Germinal center (tissue), 1 donor: ENCODE data around the gene KLLN.
A peak's percentile ranks its signal among the peaks of the same experiment; 100 is the strongest.
"Not testable (repeated sequence)": the region's sequence is repeated elsewhere in the genome, so short reads cannot be mapped to it uniquely, and the experiment has no call there.

Experiments used
- DNase-seq: peaks from one replicate; pipeline ENCODE4 v3.0.0; 2012; ENCODE audit warnings: mixed read lengths, low spot score

The KLLN gene

DNA sequence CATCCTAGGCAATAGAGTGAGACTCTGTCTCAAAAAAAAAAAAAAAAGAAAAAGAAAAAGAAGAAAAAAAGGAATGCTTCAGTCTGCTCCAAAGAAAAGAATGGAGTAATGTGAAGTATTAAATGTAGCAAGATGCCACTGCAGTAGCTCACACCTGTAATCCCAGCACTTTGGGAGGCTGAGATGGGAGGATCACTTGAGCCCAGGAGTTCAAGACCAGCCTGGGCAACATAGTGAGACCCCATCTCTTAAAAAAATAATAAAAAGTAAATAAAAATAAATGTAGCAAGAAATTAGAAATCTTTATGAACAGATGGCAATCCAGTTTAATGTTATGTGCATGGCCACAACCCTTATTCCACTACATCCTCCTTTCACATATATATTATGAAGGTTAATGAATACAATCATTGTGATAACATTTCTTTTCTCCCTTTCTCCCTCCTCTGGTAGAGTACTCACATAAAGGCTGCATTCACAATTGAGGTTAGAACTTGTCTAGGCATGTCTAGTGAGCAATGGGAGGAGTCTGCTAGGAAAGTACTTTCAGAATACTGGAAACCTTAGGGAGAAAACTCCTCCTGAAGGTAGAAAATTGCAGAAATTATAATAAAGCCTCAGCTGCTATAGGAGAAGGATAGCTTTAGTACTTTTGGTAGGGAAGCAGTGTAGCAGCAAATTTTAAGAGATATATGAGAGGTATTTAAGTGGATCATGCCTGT, 20.4 kb downstream of the KLLN start:
- DNase-seq, result no peak

DNA sequence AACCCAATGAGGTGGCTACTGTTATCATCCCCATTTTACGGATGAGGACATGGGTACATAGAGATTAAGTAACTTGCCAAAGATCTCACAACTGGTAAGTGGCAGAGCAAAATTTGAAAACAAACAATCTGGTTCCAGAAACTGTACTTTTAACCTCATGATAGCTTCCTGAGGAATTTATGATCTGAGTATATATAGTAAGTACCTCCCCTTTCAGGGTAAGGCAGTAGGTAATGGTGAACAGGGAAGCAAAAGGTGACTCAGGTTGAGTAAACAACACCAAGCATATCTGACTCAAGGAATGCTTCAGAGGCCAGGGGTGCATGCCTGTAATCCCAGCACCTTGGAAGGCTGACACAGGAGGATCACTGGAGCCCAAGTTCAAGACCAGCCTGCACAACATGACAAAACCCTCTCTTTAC, 21.1 kb downstream of the KLLN start:
- DNase-seq, result no peak

- no peak for DNase-seq
These were observed 22.1 kb downstream of the KLLN start for GRCh38 chr10:87841186-87841585.

DNA sequence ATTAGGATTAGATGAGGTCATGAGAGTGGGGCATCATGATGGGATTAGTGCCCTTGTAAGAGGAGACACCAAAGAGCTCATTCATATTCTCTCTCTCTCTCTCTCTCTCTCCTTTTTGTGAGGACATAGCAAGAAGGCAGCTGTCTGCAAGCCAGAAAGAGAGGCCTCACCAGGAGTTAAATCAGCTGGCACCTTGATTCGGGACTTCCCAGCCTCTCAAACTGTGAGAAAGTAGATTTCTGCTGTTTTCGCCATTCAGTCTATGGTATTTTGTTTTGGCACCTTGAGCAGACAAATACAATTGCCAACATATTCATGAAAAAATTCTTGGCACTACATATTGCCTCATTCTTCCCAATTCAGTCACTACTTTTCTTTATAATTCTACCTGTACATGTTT, 24.7 kb downstream of the KLLN start:
- no peak for DNase-seq

DNA sequence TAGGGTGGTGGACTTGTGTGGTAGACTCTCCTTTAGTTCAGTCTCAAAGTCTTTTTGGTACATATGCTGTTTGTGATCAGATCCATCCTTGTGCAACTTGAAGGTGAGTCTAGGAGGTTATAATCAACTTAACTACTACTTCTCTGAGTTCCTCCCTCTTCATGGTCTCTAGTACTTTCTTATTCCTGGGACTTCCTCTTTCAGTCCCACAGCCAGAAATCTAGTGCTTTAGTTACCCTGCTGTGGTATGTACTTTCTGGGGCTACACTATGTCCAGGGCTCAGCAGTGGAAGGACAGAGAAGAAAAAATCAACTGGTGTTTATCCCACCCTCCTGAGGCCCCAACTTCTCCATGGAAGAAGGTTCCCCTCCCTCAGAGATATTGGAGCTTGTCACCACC, 25.9 kb downstream of the KLLN start:
- DNase-seq, result peak; percentile 23

GRCh38 chr10:87836098-87836497, 27.2 kb downstream of the KLLN start:
- no peak for DNase-seq

DNA sequence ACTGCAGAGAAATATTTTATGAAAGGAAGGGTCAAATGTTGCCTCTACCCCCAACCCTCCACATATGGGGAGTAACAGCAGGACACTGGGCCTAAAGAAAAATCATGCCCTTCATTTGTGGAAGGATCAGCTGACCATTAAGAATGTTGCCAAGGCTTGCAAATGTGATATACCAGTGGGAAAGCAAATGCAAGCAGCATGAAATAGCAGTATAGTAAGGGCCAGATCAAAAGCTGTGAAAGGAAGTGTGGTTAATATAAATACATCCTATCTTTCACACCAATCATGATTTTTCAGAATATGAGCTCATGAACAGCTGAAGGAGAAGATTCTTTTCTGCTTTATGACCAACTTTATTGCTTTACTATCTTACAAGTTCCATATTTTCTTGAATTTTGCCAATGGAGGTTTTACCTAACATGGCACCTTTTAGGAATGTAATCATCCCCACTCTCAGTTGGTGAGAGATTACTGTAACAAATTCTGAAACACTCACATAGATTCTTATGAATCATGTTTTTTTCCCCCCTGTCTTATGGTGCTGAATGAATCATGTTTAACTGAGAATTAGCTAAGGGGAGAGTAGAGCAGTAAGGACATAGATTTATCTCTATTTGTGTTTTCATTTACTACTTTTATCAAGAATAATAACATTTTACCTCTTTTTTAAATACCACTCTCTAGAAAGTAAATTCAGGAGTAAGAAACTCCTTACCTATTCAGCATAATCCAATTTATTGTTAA, 33.2 kb downstream of the KLLN start:
- no peak for DNase-seq

DNA sequence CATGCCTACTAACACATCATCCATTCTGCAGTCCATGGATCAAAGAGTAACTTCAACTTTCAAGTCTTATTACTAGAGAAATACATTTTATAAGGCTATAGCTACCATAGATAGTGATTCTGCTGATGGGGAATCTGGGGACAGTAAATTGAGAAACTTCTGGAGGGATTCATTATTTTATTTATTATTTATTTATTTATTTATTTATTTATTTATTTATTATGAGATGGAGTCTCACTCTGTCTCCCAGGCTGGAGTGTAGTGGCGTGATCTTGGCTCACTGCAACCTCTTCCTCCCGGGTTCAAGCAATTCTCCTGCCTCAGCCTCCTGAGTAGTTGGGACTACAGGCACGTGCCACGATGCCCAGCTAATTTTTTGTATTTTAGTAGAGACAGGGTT, 34.3 kb downstream of the KLLN start:
- DNase-seq, result not testable (repeated sequence)

DNA sequence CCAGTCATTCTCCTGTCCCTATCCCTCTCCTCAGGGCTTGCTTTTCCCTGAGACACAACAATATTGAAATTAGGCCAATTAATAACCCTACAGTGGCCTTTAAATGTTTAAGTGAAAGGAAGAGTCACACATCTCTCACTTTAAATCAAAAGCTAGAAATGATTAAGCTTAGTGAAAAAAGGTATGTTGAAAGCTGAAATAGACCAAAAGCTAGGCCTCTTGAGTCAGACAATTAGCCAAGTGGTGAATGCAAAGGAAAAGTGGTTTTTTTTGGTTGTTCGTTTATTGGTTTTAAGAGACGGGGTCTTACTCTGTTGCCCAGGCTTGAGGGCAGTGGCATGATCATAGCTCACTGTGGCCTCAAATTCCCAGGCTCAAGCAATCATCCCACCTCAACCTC, 35.7 kb downstream of the KLLN start:
- DNase-seq, result no peak

DNA sequence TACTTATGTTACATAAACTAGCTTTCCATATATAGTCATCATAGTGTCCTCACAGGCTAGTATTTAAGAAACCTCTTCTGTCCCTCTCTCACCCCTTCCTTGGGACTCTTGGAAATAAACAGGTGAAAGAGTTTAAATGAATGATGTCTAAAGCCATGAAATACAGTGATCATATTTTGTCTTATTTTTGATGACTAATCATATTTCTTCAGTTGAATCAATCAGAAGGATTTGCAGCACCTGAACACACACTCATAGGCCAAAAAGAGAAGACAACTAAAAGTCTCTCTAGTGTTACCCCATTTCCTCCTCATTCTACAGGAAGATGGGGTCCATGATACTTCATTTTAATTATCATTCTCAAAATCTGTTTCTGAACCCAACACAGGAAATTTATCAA, 36.7 kb downstream of the KLLN start:
- no peak for DNase-seq

GRCh38 chr10:87819289-87819585, 44.1 kb downstream of the KLLN start:
- no peak for DNase-seq

DNA sequence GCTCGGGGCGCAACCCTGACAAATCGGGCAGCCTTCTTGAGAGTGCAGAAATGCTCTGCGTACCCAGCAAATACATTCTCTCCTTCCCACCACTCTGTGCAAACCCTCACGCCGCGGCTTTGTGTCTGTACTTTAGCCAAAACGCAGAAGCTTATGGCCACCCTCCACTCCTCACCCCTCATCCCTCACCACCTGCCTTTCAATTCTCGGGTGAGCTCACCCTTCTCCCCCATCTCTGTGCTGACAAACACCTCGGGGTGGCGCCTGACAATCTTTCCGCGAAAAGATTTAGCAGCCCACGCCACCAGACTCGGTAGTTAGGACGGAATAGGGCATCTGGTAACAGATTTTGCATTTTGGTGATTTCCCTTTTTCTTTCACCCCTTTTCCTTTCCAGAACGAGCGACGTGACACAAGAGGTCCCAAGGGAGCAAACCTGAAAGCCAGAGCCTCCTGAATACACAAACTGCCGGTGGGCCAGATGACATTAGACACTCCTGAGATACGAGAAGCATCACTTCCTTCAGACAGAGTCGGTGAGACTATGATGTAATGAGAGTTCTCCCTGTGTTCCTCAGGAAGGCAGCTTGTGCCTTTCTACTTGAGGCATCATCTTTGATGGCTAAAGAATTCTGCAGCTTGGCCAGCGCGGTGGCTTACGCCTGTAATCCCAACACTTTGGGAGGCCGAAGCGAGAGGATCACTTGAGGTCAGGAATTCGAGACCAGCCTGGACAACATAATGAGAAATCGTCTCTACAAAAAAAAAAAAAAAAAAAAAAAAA, 44.6 kb downstream of the KLLN start:
- DNase-seq, result peak; percentile 50

GRCh38 chr10:87817609-87818504, 45.5 kb downstream of the KLLN start, which contains the start of gene ATAD1:
TSS of gene ATAD1 (minus strand) at chr10:87818226. CDS start at chr10:87814599, 3,627 bp downstream.
- DNase-seq, result peak; percentile 87

DNA sequence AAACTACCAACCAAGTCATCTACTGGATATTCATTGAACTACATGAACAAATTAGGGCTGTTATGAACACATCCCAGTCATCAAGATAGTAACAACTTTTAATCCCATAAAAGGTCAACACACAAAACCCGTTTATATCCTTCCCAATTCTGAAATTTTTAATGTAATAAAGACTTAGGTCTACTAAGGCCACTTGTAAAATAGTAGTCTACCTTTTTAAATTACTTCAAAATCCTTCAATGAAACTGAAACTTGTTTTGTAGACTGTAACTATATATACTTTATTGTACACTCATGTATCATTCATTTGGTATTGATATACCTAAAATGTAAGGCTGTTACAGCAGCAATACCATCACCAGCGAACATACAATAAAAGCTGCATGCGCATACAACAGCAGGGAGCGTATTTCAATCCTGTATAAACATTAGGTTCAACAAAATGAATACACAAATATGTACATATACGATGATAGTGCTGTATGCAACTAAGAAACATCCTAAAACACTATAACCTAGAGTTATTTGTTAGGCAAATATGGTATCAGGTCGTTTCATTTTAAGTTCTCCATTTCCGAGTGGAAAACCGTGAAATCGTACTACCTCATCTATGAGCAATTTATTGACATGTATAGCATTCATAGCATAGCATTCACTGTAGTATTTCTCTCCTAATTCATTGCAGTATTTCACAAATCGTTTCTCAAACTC, 46.3 kb downstream of the KLLN start:
- DNase-seq, result peak; percentile 9

- DNase-seq, result no peak
These were observed 47.0 kb downstream of the KLLN start for GRCh38 chr10:87816163-87816897.
